DOHH2 (cell line): ENCODE measurements around the gene PITPNC1.

Experiments
- EZH2phosphoT487 ChIP-seq: fragments of 200-600 bp; sonication (generic); IDR thresholded peaks from 2 replicates; pipeline ENCODE4 v1.6.1; 2017; ENCODE audit warnings: borderline replicate concordance, mild to moderate bottlenecking, antibody characterized with exemption, low read length, moderate library complexity, mixed read lengths
- TF ChIP-seq, protein P1 (sequence below): fragments of 200-600 bp; sonication (generic); IDR thresholded peaks from one replicate; pipeline ENCODE4 v1.5.1; 2014; ENCODE audit warnings: antibody characterized with exemption, mild to moderate bottlenecking, low read depth, low read length; ENCODE audit not compliant: poor library complexity, severe bottlenecking

DNA sequence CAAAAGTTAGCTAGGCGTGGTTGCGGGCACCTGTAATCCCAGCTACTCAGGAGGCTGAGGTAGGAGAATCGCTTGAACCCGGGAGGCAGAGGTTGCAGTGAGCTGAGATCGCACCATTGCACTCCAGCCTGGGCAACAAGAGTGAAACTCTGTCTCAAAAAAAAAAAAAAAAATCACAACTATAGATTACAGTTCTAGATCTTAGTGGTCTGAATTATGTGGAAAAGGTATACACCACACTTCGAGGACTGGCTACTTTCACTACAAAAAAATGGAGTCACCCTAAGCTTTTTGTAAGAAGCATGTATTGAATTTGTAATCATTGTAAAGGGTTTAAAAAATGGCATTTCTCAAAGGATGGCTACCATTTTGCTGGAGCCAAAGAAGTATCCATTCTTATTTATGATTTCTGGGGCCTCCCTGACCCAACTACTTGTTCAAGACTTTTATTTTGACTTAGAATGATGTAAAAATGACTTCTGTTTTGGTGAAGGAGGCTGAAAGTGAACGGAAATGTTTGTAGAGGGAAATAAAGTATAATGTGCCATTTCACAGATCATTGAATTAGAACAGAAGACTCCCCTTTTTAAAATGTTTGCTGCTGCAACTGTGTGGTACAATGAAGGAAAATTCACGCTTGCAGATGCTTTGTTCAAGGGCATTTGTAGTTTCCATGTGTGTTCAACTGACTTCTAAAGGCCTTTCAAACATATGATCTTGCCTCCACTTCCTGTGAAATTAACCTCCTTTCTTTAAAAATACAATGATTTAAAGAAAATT is 303.6 kb downstream of the PITPNC1 start:
- TF ChIP-seq, protein P1, sequence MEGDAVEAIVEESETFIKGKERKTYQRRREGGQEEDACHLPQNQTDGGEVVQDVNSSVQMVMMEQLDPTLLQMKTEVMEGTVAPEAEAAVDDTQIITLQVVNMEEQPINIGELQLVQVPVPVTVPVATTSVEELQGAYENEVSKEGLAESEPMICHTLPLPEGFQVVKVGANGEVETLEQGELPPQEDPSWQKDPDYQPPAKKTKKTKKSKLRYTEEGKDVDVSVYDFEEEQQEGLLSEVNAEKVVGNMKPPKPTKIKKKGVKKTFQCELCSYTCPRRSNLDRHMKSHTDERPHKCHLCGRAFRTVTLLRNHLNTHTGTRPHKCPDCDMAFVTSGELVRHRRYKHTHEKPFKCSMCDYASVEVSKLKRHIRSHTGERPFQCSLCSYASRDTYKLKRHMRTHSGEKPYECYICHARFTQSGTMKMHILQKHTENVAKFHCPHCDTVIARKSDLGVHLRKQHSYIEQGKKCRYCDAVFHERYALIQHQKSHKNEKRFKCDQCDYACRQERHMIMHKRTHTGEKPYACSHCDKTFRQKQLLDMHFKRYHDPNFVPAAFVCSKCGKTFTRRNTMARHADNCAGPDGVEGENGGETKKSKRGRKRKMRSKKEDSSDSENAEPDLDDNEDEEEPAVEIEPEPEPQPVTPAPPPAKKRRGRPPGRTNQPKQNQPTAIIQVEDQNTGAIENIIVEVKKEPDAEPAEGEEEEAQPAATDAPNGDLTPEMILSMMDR: no peak
- no peak for TF ChIP-seq EZH2phosphoT487
